Right lung (tissue), 5 donors: ENCODE measurements around the gene OVAAL. TPM values are rescaled to one million over a fixed set of nuclear protein-coding genes. Genes with fewer than 3 reads are reported as not detected.

Source experiments
- DNase-seq, 2 donors: peaks; one replicate each; pipeline ENCODE4 v3.0.0-alpha.2; 2013
- polyA plus RNA-seq, 5 donors: library from polyadenylated mRNA; unstranded; fragments of 120-200 nt; gene quantifications; one replicate each; pipeline versions ENCODE4 v1.2.1 to v1.2.3, GENCODE V29; 2013; ENCODE audit warnings: inconsistent platforms in 1 of 5, low replicate concordance in 1 of 5; ENCODE audit not compliant: insufficient read length in 5 of 5, insufficient read depth in 1 of 5

OVAAL gene
- polyA plus RNA-seq, 5 donors = not detected

GRCh38 chr1:180571060-180571831, 12.5 kb downstream of the OVAAL start:
- no peak for DNase-seq

GRCh38 chr1:180571832-180572636, 13.3 kb downstream of the OVAAL start:
- no peak for DNase-seq

GRCh38 chr1:180572760-180573159, 14.0 kb downstream of the OVAAL start:
- no peak for DNase-seq

GRCh38 chr1:180574031-180574713, 15.4 kb downstream of the OVAAL start:
- no peak for DNase-seq

- DNase-seq = no peak
Observed at GRCh38 chr1:180577361-180577760, 18.6 kb downstream of the OVAAL start.

GRCh38 chr1:180579961-180580611, 21.3 kb downstream of the OVAAL start:
- DNase-seq = no peak

GRCh38 chr1:180581635-180582039, 22.9 kb downstream of the OVAAL start:
- no peak for DNase-seq

GRCh38 chr1:180584869-180585268, 26.1 kb downstream of the OVAAL start:
- no peak for DNase-seq

GRCh38 chr1:180585994-180586359, 27.2 kb downstream of the OVAAL start:
- DNase-seq = no peak

GRCh38 chr1:180586671-180587155, 27.9 kb downstream of the OVAAL start:
- no peak for DNase-seq

- DNase-seq = no peak
Observed at GRCh38 chr1:180588121-180588520, 29.4 kb downstream of the OVAAL start.

- no peak for DNase-seq
Observed at GRCh38 chr1:180590889-180591288, 32.1 kb downstream of the OVAAL start.

GRCh38 chr1:180593382-180593781, 34.6 kb downstream of the OVAAL start:
- DNase-seq = no peak

- DNase-seq = no peak
Observed at GRCh38 chr1:180594723-180595122, 36.0 kb downstream of the OVAAL start.

- no peak for DNase-seq
Observed at GRCh38 chr1:180595966-180596365, 37.2 kb downstream of the OVAAL start.

GRCh38 chr1:180597520-180597919, 38.8 kb downstream of the OVAAL start:
- DNase-seq = no peak

- no peak for DNase-seq
Observed at GRCh38 chr1:180598333-180598974, 39.7 kb downstream of the OVAAL start.

GRCh38 chr1:180600343-180600742, 41.6 kb downstream of the OVAAL start:
- DNase-seq = no peak

GRCh38 chr1:180601512-180601911, 42.7 kb downstream of the OVAAL start:
- DNase-seq = no peak

- no peak for DNase-seq
Observed at GRCh38 chr1:180603223-180603849, 44.6 kb downstream of the OVAAL start.

GRCh38 chr1:180603850-180604226, 45.1 kb downstream of the OVAAL start:
- no peak for DNase-seq
